ENCODE results near the gene CALR3.
"Not testable (repeated sequence)": the region's sequence is repeated elsewhere in the genome, so short reads cannot be mapped to it uniquely, and the experiment has no call there.

CALR3 gene

DNA sequence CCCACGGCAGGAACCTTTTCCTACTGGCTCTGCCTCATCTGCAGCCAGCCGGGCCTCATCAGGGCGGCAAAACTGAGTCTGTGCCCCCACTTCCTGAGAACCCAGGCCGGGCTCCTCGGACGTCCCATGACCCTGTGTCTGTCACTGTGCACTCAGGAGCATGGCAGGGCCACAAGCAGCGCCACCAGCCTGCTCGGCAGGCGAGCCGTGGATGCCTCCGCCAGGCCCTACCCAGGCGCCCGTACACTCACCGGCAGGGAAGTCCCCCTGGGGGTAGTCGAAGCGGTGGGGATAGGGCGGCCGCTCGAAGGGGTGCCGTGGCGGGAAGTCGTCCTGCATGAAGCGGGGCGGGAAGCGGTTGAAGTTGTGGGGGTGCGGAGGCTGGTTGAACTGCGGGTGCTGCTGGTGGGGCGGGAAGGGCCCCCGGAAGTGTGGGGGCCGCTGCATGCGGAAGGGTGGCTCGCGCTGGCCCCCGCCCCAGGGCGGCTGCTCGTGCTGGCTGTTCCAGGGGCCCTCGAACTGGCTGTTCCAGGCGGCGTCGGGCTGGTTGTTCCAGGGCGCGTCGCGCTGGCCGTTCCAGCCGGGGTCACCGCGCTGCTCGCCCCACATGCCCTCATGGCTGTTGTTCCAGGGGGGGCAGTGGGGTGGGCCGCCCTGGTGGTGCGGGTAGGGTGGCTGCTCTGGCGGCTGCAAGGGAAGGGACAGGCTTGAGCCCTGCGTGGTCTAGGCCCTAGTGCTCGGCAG, 29.2 kb upstream of the CALR3 start:
- no peak for DNase-seq (ENCODE audit: low spot score)

DNA sequence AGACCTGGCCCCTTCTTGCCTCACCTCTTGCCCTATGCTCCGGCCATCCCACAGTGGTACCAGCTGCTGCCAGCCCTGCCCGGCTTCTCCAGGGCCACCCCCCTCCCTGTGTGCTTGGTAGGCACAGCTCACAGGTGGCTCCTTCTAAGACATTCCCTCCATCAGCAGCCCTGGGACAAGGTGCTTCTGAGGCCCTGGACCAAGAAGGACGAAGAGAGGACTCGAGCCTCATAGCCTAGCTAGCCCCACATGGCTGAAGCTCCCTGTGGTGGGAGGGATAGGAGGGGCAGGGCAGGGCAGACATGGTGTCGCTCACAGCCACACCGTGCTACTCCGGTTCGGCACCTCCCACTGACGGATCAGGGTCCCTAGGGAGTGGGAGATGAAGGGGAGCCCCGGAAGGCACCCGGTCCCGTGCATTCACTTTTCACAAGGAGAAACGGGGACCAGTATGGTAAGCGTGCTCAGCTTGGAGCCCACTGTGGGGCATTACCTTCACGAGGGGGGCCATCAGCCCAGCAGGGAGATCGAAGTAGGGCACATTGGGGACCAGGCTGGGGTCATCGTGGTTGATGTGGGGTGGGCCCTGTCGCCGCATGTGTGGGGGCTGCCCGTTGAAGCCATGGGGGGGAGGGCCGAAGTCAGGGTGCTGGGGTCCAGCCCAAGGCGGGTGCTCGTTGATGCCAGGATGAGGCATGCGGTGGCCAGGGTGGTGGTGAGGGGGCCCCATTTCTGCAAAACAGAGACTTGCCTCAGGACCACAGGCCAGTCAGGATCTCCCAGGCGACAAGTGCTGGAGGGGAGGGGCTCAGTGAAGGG, 26.8 kb upstream of the CALR3 start:
- DNase-seq (ENCODE audit: low spot score) = no peak

DNA sequence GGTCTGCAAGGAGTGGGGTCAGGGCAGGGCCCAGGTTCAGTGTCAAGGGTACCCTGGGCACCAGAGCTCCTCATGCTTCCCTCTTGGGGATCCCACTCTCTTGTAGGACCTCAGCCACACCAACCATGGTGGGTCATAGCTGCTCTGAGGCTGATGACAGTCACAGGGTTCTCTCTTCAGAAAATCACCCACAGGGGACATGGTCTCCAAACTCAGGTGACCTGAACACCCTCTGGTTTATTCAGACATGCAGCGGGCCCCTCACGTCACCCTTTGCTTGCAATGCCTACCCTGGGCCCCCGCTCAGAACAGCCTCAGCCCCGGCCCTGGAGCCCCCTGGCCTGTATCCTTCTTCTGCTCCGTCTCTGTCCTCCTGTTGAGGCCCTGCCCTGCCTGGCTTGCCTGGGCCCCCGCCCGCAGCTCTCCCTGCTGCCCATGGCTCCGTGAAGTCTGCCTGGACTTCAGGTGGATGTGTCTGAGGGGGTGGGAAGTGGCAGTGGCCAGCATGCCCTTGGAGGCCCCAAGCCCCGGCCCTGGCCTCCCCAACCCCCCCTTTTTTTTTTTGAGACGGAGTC, 25.8 kb upstream of the CALR3 start:
- no peak for DNase-seq (ENCODE audit: low spot score)

DNA sequence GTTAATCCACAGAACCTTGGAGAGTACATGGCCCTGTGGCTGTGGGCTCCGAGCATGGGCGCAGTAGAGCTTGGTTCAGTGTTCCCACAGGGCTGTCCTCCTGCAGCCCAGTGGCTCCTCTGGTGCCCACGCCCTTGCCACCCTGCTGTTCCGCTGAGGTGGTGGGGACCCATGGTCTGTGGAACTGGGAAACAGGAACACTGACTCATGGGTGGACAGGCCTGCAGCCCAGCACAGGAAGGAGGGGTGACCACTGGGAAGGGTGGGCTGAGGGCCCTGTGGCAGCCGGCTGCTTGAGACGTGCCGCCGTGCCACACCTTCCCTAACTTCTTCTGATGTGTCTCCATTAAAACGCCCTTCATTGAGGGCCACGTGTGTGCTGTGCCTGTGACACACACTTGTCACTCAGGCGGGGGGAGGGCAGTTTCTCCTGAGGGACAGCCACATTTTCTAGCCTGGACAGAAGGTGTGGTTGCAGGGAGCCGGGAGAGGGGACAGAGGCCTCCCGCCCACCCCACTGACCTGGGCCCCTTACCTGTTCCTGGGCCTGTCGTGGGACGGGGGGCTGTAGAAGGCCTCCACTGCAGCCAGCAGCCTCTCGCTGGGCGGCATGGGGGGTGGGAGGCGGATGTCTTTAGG, 25.1 kb upstream of the CALR3 start:
- DNase-seq (ENCODE audit: low spot score) = no peak

DNA sequence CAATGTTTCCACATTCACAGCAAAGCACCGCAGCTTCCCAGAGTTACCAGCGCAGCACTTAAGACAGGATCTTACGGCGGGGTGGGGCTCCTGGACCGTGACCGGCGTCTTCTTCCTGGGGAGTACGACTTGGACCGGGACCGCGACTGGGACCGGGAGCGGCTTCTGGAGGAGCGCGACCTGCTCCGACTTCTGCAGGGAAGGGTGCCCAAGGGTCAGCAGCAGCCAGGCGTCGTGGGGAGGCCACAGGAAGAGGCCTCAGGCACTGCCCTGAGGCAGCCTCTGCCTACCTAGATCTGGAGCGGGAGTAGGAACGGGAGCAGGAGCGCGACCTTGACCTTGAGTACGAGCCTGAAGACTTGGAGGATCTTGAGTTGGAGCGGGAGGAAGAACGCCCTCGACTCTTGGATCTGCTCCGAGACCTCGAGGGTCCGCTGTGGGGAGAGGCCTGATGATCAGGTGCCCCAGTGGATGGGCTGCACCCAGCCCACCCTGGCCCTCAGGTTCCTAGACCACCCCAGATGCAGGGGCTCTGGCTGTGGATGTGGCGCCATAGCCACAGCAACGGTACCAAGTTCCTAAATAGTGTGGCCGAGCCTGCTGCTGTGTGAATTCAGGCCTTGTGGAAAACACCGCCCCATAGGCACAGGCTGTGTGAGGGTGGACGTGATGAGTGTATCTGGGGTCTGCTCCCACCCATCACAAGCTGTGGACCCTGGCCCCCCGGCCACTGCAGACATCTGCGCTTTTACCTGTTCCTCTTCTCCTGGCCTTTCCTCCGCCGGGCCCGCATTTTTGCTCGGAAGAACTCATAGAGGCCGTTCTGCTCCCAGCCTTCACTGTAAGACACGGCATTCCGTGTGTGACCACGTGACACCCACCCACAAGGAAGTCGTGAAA, 24.4 kb upstream of the CALR3 start:
- no peak for DNase-seq (ENCODE audit: low spot score)

DNA sequence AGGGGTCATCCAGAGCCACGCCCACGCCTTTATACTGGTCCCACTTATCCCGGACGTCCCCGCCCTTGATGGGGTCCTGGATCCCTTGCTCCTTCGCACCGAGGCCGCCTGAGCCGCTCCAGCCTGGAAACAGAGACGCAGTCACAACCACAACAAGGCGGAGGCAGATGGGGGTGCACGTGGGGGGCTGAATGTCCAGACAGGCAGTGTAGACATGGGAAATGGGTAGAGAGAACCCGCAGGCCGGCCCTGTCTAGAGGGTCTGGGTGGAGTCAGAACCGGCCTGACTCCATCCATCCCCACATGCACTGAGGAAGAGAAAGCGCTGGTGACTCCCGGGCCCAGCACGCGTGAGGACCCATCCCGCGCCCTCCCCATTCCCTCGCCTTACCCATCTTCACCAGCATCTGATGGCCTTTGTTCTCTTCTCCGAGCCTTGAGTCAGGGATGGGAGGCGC, 23.3 kb upstream of the CALR3 start:
- no peak for DNase-seq (ENCODE audit: low spot score)

DNA sequence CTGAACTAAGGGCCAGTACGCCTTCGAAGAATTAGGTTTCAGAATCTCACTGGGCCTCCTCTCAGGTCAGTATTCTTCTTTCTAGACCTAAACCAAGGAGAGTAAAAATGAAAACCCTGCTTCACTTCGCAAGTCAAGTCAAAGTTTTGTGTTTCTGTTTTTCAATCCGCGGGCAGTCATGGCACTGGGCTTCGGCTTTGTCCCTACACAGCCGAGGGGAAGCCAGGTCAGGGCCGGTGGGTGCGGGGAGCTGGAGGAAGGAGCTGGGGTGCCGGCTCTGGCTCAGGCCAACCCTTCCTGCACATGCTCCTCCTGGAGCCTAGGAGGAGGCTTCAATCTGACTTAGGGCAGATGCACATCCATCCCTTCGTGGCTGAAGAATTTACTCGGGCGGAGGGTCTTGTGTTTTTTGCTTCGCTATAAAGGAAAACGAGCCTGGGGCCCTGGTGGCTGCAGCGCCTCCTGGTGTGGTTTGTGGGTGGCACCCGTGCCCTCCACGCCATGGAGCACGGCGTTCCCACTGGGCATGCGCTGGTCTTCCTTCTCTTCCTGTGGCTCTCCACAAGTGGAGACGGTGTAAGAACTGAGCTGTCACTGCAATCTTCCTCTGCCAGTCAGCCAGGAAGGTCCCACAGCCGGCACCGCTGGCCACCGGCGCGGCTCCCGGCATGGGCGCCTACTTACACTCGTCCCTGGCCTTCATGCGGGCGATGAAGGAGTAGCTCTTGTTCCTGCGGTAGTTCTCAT, 22.7 kb upstream of the CALR3 start:
- DNase-seq (ENCODE audit: low spot score) = no peak

DNA sequence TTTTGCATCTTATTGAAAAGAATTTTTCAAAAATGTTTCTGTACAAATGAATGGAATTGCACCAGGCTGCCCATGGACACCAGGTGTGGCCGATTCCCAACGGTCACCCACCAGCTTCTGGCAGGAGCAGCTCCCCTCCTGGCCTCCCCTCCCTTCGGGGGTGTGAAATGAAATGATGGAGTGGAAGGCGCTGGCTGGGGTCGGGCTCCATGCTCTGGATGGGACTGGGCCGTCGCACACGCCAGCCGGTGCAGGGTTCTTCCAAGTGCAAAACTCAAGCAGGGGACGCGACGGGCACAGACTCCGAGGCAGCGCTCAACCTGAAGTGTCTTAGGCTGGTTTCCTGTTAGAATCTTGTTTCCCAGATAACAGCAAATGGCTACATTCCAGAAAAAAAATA, 22.1 kb upstream of the CALR3 start:
- no peak for DNase-seq (ENCODE audit: low spot score)

DNA sequence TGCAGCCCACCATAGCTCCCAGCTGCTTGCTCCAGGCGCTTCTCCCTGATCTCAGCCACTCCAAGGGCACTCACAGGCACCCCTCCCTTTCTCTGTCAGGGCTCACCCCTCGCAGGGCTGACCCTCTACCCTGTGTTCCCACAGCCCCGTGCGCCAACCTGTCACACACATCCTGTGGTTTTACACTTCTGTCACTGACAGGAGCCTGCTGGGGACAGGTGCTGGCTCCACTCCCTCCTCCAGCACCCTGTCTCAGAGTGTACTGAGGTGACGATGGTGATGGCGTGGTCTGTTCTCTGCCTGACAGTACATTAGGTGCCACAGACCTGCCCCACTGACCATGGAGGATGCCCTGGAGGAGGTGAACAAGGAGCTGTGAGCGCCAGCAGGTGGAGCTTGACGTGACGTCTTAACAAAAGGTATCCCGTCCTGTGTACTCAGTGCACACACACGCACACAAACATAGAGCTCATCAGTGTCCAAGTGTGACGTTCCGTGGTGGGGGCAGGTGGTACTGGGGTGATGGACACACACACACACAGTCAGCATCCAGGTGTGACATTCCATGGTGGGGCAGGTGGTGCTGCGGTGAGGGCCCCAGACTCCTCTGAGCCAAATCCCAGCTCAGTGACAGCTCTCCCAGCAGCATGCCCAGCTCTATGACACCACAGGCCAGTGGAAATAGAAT, 21.1 kb upstream of the CALR3 start:
- no peak for DNase-seq (ENCODE audit: low spot score)

DNA sequence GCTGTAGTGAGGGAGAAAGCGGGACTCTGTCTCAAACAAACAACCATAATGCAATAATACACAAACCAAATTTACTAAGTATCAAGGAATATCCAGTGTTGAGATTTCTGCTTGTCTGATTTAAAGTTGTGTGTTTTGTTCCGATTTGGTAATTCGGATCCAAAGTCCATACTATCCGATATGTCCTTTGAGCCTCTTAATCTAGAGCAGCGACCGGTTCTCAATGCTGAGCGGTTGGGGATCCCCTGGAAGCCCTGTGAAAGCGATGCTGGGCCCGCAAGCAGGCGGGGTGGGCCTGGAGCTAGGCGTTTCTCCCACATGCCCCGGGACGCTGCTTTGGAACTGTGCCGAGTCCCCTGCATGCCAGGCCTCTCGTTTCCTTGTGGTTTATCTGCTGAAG, 20.4 kb upstream of the CALR3 start:
- no peak for DNase-seq (ENCODE audit: low spot score)

DNA sequence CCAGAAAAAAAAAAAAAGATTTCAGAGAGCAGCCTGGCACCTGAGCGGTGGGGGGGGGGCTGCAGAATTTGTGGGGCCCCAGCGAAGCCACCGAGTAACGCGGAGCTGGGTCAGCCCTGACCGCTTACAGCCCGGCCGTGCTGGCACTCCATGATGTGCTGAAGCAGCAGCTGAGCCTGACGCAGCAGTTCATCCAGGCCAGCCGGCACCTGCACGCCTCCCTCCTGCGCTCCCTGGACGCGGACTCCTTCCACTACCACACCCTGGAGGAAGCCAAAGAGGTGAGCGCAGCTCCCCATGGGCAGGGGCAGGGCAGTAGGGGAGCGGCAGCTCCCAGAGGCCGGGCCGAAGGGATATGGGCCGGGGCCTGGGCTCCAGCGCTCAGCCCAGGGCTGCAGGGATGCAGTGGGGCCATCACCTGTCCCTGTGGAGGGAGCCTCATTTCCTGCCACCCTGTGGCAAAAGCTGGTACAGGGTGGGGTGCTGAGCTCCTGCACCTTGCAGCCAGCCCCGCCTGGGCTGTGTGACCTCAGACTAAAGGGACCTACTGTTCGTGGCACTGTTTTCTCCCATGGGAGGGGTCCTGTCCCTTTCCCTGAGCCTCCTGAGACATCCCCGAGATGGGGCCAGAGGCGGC, 18.5 kb upstream of the CALR3 start:
- DNase-seq (ENCODE audit: low spot score) = no peak

DNA sequence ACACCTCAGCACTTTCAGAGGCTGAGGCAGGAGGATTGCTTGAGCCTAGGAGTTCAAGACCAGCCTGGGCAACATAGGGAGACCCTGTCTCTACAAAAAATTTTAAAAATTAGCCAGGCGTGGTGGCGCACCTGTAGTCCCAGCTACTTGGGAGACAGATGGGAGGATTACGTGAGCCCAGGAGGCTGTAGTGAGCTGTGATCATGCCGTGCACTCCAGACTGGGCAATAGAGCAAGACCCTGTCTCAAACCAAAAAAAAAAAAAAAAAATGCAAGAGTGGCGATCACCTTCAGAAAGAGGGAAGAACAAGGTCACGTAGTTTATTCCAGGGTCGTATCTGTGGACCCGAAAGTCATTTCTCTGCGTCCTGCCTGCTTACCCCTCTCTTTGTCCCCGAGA, 16.6 kb upstream of the CALR3 start:
- DNase-seq (ENCODE audit: low spot score) = not testable (repeated sequence)

DNA sequence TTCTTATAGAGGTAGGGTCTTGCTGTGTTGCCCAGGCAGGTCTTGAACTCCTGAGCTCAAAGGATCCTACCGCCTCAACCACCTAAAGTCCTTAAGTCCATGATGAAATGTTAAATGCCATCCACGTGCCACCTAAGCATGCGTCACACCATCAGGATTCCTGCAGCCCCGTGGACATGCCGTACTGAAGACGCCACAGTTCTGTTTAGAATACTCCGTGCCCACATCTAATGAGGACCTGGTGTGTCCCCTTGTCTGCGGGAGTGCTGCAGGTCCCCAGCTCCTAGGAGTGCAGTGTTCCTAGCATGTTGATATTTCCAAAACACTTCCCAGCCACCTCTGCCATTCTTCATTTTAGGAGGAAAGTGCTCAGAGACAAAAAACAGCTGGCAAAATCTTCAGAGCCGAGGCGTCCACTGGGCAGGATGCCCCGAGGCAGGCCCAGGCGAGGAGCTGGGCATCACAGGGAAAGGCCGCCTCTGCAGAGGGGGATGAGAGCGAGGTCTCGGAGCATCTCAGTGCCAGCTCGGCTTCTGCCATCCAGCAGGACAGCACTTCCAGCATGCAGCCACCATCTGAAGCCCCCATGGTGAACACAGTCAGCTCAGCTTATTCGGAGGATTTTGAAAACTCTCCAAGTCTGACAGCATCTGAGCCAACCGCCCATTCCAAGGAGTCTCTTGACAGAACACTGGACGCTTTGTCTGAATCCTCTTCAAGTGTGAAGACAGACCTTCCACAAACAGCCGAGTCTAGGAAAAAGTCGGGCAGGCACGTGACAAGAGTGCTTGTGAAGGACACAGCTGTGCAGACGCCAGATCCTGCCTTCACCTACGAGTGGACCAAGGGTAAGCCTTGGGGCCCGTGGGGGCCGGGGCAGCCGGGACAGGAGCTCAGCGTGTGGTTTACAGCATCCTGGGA, 13.4 kb upstream of the CALR3 start:
- DNase-seq (ENCODE audit: low spot score) = no peak

DNA sequence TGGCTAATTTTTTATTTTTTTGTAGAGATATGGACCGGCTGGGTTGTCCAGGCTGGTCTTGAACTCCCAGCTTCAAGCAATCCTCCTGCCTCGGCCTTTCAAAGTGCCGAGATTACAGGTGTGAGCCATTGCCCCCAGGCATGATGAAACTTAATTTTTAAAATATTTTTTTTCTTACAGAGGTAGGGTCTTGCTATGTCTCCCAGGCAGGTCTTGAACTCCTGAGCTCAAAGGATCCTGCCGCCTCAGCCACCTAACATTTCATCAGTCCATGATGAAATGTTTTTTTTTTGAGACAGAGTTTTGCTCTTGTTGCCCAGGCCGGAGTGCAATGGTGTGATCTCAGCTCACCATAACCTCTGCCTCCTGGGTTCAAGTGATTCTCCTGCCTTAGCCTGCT, 12.6 kb upstream of the CALR3 start:
- no peak for DNase-seq (ENCODE audit: low spot score)

DNA sequence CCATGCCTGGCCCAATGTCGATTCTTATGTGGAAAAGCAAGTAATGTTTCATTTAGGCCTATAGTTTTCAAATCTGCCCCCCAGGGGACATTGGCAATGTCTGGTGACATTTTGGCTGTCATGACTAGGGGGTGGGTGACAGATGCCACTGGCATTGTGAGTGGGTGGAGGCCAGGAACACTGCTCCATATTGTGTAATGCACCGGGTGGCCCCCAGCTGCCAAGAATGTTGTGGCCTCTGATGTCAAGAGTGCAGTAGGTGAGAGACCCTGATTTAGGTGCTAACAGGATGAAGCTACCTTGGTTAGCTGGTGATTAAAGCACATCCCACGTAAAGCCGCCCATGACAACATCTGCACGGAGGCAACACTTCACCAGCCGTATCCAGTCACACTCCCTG, 11.0 kb upstream of the CALR3 start:
- DNase-seq (ENCODE audit: low spot score) = no peak

DNA sequence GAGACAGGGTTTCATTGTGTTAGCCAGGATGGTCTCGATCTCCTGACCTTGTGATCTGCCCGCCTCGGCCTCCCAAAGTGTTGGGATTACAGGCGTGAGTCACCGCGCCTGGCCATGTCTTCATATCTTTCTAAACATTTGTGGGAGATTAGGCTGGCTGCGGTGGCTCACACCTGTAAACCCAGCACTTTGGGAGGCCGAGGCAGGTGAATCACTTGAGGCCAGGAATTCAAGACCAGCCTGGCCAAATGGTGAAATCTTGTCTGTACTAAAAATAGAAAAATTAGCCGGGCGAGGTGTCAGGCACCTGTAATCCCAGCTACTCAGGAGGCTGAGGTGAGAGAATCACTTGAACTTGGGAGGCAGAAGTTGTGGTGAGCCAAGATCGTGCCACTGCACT, 10.2 kb upstream of the CALR3 start:
- not testable (repeated sequence) for DNase-seq (ENCODE audit: low spot score)

DNA sequence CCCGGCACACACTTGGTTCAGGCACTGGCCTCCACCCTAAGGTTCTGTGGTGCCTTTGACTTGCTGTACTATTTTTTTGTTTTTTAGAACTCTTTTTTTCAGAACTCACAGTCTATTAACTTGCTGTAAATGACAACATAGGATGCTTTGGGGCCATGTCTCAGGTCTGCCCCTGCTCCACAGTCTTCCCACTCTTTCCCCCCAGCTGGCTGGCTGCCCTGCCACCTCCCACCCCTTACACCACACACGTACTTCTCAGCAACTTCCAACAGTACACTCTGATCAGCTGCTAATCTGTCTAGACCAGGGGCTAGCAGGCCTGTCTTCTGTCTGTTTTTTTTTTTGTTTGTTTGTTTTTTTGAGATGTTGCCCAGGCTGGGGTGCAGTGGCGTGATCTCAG, 8.3 kb upstream of the CALR3 start:
- DNase-seq (ENCODE audit: low spot score) = no peak

DNA sequence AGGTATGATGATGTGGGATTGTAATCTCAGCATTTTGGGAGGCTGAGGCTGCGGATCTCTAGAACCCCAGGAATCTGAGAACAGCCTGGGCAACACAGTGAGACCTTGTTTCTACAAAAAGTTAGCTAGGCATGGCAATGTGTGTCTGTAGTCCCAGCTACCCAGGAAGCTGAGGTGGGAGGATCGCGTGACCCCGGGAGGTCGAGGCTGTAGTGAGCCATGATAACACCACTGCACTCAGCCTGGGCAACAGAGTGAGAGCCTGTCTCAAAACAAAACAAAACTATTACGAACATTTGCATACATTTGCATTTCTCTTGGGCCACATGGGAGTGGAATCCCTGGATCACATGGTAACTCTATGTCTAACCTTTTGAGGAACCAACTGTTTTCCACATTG, 1.9 kb upstream of the CALR3 start:
- no peak for DNase-seq (ENCODE audit: low spot score)

DNA sequence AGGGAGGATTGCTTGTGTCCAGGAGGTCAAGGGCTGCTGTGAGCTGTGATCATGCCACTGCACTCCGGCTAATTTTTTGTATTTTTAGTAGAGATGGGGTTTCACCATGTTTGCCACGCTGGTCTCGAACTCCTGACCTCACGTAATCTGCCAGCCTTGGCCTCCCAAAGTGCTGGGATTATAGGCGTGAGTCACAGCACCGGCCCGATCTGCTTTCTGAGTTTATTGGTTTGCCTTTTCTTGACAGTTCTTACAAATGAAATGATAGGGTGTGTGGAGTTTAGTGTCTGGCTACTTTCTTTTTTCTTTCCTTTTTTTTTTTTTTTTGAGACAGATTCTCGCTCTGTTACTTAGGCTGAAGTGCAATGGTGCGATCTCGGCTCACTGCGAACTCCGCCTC, 1.1 kb upstream of the CALR3 start:
- no peak for DNase-seq (ENCODE audit: low spot score)
